Spleen (tissue), 11 donors: ENCODE measurements around the gene NECAB2. TPM values are rescaled to one million over a fixed set of nuclear protein-coding genes. Genes with fewer than 3 reads are reported as not detected.
A peak's percentile ranks its signal among the peaks of the same experiment; 100 is the strongest.

Source experiments
- DNase-seq: peaks from one replicate; pipeline ENCODE4 v3.0.0-alpha.2; 2020
- H3K27ac ChIP-seq, 8 donors: fragments of 200-600 bp; sonication (generic) in 7 of 8; 1 replicate in 4 of 8; 2 replicates in 4 of 8; pipeline versions ENCODE4 v1.5.0 to v1.8.0; 2016 to 2021; ENCODE audit warnings: inconsistent platforms in 4 of 8, mild to moderate bottlenecking in 4 of 8, moderate library complexity in 1 of 8
- H3K27me3 ChIP-seq, 7 donors: fragments of 200-600 bp; sonication (generic) in 6 of 7; replicated peaks in 1 of 7; 1 replicate in 4 of 7; 2 replicates in 3 of 7; pipeline versions ENCODE4 v1.5.0 to v1.8.0; 2016 to 2021; ENCODE audit warnings: inconsistent platforms in 3 of 7, mild to moderate bottlenecking in 1 of 7
- H3K36me3 ChIP-seq, 6 donors: fragments of 200-600 bp; sonication (generic) in 5 of 6; 1 replicate in 4 of 6; 2 replicates in 2 of 6; pipeline versions ENCODE4 v1.5.0 to v1.8.0; 2016 to 2021; ENCODE audit warnings: inconsistent platforms in 2 of 6
- H3K4me1 ChIP-seq, 6 donors: fragments of 200-600 bp; sonication (generic) in 5 of 6; 1 replicate in 3 of 6; 2 replicates in 3 of 6; pipeline versions ENCODE4 v1.5.0 to v1.8.0; 2016 to 2021; ENCODE audit warnings: inconsistent platforms in 3 of 6
- H3K4me3 ChIP-seq, 8 donors: fragments of 200-600 bp; sonication (generic) in 7 of 8; 1 replicate in 4 of 8; 2 replicates in 4 of 8; pipeline versions ENCODE4 v1.5.0 to v1.8.0; 2016 to 2021; ENCODE audit warnings: inconsistent platforms in 4 of 8, mild to moderate bottlenecking in 4 of 8, moderate library complexity in 2 of 8
- H3K9me3 ChIP-seq, 8 donors: fragments of 200-600 bp; sonication (generic) in 7 of 8; 1 replicate in 4 of 8; 2 replicates in 4 of 8; pipeline versions ENCODE4 v1.5.0 to v1.8.0; 2016 to 2021; ENCODE audit warnings: inconsistent platforms in 4 of 8
- CTCF ChIP-seq, 11 experiments: fragments of 200-600 bp in 7 of 11; fragments of 450-650 bp in 4 of 11; sonication (generic) in 4 of 11; IDR thresholded peaks in 8 of 11; conservative IDR thresholded peaks in 3 of 11; 1 replicate in 7 of 11; 2 replicates in 4 of 11; pipeline versions ENCODE4 v1.4.0 to v1.8.0; 2016 to 2021; ENCODE audit warnings: antibody characterized with exemption in 11 of 11, inconsistent platforms in 4 of 11, mild to moderate bottlenecking in 1 of 11
- POLR2A ChIP-seq, 3 donors: fragments of 450-650 bp; IDR thresholded peaks; one replicate each; pipeline ENCODE4 v1.5.1; 2017; ENCODE audit warnings: antibody characterized with exemption in 3 of 3, mild to moderate bottlenecking in 1 of 3
- POLR2AphosphoS5 ChIP-seq, 3 donors: sonication (generic); formaldehyde crosslinking; IDR thresholded peaks; one replicate each; pipeline ENCODE4 v1.5.1; 2017; ENCODE audit warnings: antibody characterized with exemption in 3 of 3
- WGBS, 5 donors: extraction: QIAGEN DNeasy Blood & Tissue Kit in 3 of 5; methylation state at CpG; one replicate each; pipeline versions ENCODE4 v1.1.5 to v1.1.7; 2013 to 2018; 5-methylcytosine and 5-hydroxymethylcytosine counted together
- intact Hi-C: fragments of 100-400 bp; cut with DNase I; formaldehyde crosslinking; loops from one replicate; pipeline ENCODE4 v1.15.0; 2023; ENCODE audit warnings: low total_unique reads
- polyA plus RNA-seq, 3 donors: library from polyadenylated mRNA; stranded (reverse); fragments of 200-250 nt; gene quantifications; one replicate each; pipeline ENCODE4 v1.2.1, GENCODE V29; 2013
- total RNA-seq, 7 donors: library from RNA; depleted of rRNA in 3 of 7; stranded (reverse); fragments of >200 nt in 3 of 7; fragmentation: NEBNext Ultra II Directional in 4 of 7; extraction: Animal tissue kit (Norgen Biotek cat#: 25700) in 4 of 7; gene quantifications; one replicate each; pipeline versions ENCODE4 v1.1.0 to v1.2.1, GENCODE V29; 2016 to 2021
- donor health status: healthy with polysubstance abuse.
- donor health status: DM: no; HTN: no; CAD: no; lungs with moderate emphysema.
- donor health status: DM: no; HTN: no; CAD: no.
- donor health status: Bipolar disorder and iron deficiency.
- donor health status: healthy.
- donor health status: DM: no; HTN: no; CAD: no.
- donor health status: DM: yes; HTN: yes; CAD: no.

The NECAB2 gene
- total and polyA plus RNA-seq, 10 donors, result 0.16 to 3.1 (median 1.2) TPM; not detected in 4

GRCh38 chr16:83966153-83966696 is 1.8 kb upstream of the NECAB2 start:
- no peaks in the 10 kb centered on the region for H3K9me3 ChIP-seq
- no peak for DNase-seq
- intact Hi-C loops, result no loop called here
- peaks cover 0 to 57% (median 22%) of the 10 kb centered on the region in 6 donors for H3K36me3 ChIP-seq
- no peak overlapping the region for H3K4me3 ChIP-seq
- 88 to 97% (median 95%) methylated on average over 10 to 13 of the region's 13 CpGs for WGBS, 5 donors
- H3K27me3 ChIP-seq, result peaks cover 0 to 35% (median 23%) of the 10 kb centered on the region in 7 donors
- no peak for TF ChIP-seq POLR2A (IDR thresholded peaks at IDR 0.05)
- no peak for TF ChIP-seq POLR2AphosphoS5 (IDR thresholded peaks at IDR 0.05)
- no peak for TF ChIP-seq CTCF (IDR thresholded peaks at IDR 0.05 in 8 of 11, conservative IDR thresholded peaks at IDR 0.05 in 3 of 11)
- H3K27ac ChIP-seq, result no peak overlapping the region
- H3K4me1 ChIP-seq, result peaks cover 0 to 11% (median 2%) of the 10 kb centered on the region in 6 donors

GRCh38 chr16:83967091-83967490 is 953 bp upstream of the NECAB2 start:
- no peak for DNase-seq
- no peak overlapping the region for H3K27ac ChIP-seq
- peaks cover 0 to 48% (median 21%) of the 10 kb centered on the region in 6 donors for H3K36me3 ChIP-seq
- H3K9me3 ChIP-seq, result no peaks in the 10 kb centered on the region
- TF ChIP-seq CTCF (IDR thresholded peaks at IDR 0.05 in 8 of 11, conservative IDR thresholded peaks at IDR 0.05 in 3 of 11), result no peak
- TF ChIP-seq POLR2A (IDR thresholded peaks at IDR 0.05), result no peak
- peaks cover 0 to 11% (median 2%) of the 10 kb centered on the region in 6 donors for H3K4me1 ChIP-seq
- WGBS, 5 donors, result 79 to 87% (median 82%) methylated on average over 2 of the region's 2 CpGs
- H3K4me3 ChIP-seq, result no peak overlapping the region
- intact Hi-C loops, result no loop called here
- H3K27me3 ChIP-seq, result peaks cover 0 to 43% (median 23%) of the 10 kb centered on the region in 7 donors

- intact Hi-C loops, result no loop called here
- 0 to 5% (median 2%) methylated on average over 1 to 83 of the region's 87 CpGs; no CpG with 5 or more reads in 1 of the 5 donors for WGBS, 5 donors
- Histone ChIP-seq H3K9me3 (no peaks in the 10 kb centered on the region), H3K27me3 (peaks cover 0 to 46% (median 23%) of the 10 kb centered on the region in 7 donors), H3K4me1 (peaks cover 0 to 11% (median 2%) of the 10 kb centered on the region in 6 donors), H3K27ac (no peak overlapping the region), H3K36me3 (peaks cover 0 to 35% (median 16%) of the 10 kb centered on the region in 6 donors), H3K4me3 (peak overlapping the region in 5 of 8 donors; percentile 17 to 62 (median 30))
- no peak for DNase-seq
- TF ChIP-seq POLR2AphosphoS5 (IDR thresholded peaks at IDR 0.05) (no peak), CTCF (IDR thresholded peaks at IDR 0.05 in 8 of 11, conservative IDR thresholded peaks at IDR 0.05 in 3 of 11) (no peak), POLR2A (IDR thresholded peaks at IDR 0.05) (no peak)
Observed at GRCh38 chr16:83968306-83968851, 335 bp downstream of the NECAB2 start.

GRCh38 chr16:83968891-83969649 is 1.0 kb downstream of the NECAB2 start:
- 7 to 23% (median 9%) methylated on average over 20 to 45 of the region's 45 CpGs for WGBS, 5 donors
- peak overlapping the region in 1 of 8 donors; percentile 62 for H3K4me3 ChIP-seq
- DNase-seq, result no peak
- no peak overlapping the region for H3K27ac ChIP-seq
- H3K36me3 ChIP-seq, result peaks cover 0 to 28% (median 12%) of the 10 kb centered on the region in 6 donors
- H3K4me1 ChIP-seq, result peaks cover 0 to 11% (median 2%) of the 10 kb centered on the region in 6 donors
- H3K9me3 ChIP-seq, result no peaks in the 10 kb centered on the region
- peaks cover 0 to 53% (median 23%) of the 10 kb centered on the region in 7 donors for H3K27me3 ChIP-seq
- TF ChIP-seq CTCF (IDR thresholded peaks at IDR 0.05 in 8 of 11, conservative IDR thresholded peaks at IDR 0.05 in 3 of 11) (no peak), POLR2AphosphoS5 (IDR thresholded peaks at IDR 0.05) (no peak), POLR2A (IDR thresholded peaks at IDR 0.05) (no peak)
- intact Hi-C loops, result no loop called here
